BE2C (cell line): Measurements from ENCODE around the gene SLC6A12.

Experiments used
- DNase-seq: peaks from one replicate; pipeline ENCODE4 v3.0.0-alpha.2; 2020
- H3K27me3 ChIP-seq: fragments of 250-450 bp; sonication (Bioruptor Pico); 2 replicates; pipeline ENCODE4 v1.5.1; 2020; ENCODE audit warnings: mild to moderate bottlenecking
- H3K36me3 ChIP-seq: fragments of 250-450 bp; sonication (Bioruptor Pico); 2 replicates; pipeline ENCODE4 v1.5.1; 2020; ENCODE audit warnings: mild to moderate bottlenecking
- H3K4me1 ChIP-seq: fragments of 250-450 bp; sonication (Bioruptor Pico); 2 replicates; pipeline ENCODE4 v1.5.1; 2020
- H3K4me3 ChIP-seq: 2 replicates; pipeline ENCODE4 v1.5.1; 2011; ENCODE audit warnings: low read depth, low read length
- H3K9me3 ChIP-seq: fragments of 250-450 bp; sonication (Bioruptor Pico); 2 replicates; pipeline ENCODE4 v1.5.1; 2020
- CTCF ChIP-seq: IDR thresholded peaks from 2 replicates; pipeline ENCODE4 v1.5.1; 2012; ENCODE audit warnings: mild to moderate bottlenecking, low read depth, low read length

Gene SLC6A12

GRCh38 chr12:210277-211141 is 3.4 kb downstream of the SLC6A12 start:
- H3K4me1 ChIP-seq: no peaks in the 10 kb centered on the region; the same call in 1 of the 2 replicates
- TF ChIP-seq CTCF: no peak
- no peaks in the 10 kb centered on the region for H3K36me3 ChIP-seq
- H3K4me3 ChIP-seq: no peak overlapping the region
- no peaks in the 10 kb centered on the region for H3K9me3 ChIP-seq
- no peak for DNase-seq
- H3K27me3 ChIP-seq: no peaks in the 10 kb centered on the region

DNA sequence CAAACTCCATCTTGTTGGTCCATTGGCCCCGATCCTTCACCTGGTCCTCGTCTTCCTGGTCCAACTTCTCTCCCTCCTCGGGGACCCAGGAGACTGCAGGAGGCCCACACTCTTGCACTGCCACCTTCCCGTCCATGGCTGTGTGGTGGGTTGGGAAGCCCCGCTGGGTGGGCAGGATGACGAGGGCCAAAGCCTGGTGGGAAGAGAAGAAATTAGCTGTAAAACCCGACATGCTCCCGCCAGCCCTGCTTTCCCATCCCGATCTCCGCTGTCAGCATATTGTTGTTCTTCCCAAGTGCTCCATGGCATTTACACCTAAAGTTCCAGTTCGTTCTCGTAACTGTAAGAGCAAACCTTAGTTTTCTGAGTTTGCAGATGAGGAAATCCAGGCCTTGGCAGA is 4.1 kb downstream of the SLC6A12 start:
- Histone ChIP-seq H3K27me3 (no peaks in the 10 kb centered on the region), H3K4me1 (no peaks in the 10 kb centered on the region; the same call in 1 of the 2 replicates), H3K36me3 (no peaks in the 10 kb centered on the region), H3K9me3 (no peaks in the 10 kb centered on the region), H3K4me3 (no peak overlapping the region)
- no peak for TF ChIP-seq CTCF
- DNase-seq: no peak

DNA sequence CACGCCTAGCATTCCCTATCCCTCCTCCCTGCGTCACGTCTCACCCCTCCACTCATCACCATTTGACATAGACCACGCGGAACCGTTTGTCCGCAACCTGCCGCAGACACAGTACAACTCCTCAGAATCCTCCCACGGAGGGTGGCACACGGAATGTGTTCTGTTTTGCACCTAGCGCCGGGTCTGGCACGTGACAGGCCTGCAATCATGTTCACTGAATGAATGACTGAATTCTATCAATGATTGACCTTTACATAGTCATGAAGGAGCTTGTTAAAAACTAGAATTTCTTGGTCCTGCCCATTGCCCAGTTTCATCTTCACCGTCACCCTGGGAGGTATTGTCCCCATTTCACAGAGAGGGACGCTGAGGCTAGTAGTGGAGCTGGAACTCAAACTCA is 4.7 kb downstream of the SLC6A12 start:
- Histone ChIP-seq H3K9me3 (no peaks in the 10 kb centered on the region), H3K36me3 (no peaks in the 10 kb centered on the region), H3K27me3 (no peaks in the 10 kb centered on the region), H3K4me1 (no peaks in the 10 kb centered on the region; the same call in 1 of the 2 replicates), H3K4me3 (no peak overlapping the region)
- no peak for DNase-seq
- no peak for TF ChIP-seq CTCF

GRCh38 chr12:208813-209212 is 5.1 kb downstream of the SLC6A12 start:
- DNase-seq: no peak
- no peaks in the 10 kb centered on the region for H3K27me3 ChIP-seq

DNA sequence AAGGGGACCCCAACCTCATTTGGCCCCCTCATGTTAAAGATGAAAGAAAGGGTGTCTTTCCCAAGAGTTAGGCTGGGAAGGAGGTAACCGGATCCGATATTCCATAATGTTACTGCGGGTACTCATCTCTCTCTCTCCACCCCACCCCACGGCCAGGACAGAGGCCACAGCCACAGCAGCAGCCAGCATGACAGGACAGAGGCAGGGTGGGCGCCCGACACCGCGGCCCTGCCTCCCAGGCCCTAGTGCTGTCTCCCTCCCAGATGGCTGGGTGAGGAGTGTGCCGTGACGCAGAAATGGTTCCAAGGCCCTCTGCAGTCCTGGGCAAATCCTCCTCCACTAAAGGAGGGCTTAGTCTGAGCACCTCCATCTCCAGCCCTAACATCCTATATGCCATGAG is 6.2 kb downstream of the SLC6A12 start:
- Histone ChIP-seq H3K4me1 (no peaks in the 10 kb centered on the region; the same call in 1 of the 2 replicates), H3K36me3 (no peaks in the 10 kb centered on the region), H3K4me3 (no peak overlapping the region), H3K27me3 (no peaks in the 10 kb centered on the region), H3K9me3 (no peaks in the 10 kb centered on the region)
- DNase-seq: no peak
- no peak for TF ChIP-seq CTCF

More at GRCh38 chr12:208813-209212, 5.1 kb downstream of the SLC6A12 start:
- Histone ChIP-seq H3K9me3 (no peaks in the 10 kb centered on the region), H3K36me3 (no peaks in the 10 kb centered on the region), H3K4me1 (no peaks in the 10 kb centered on the region; the same call in 1 of the 2 replicates), H3K4me3 (no peak overlapping the region)
- no peak for TF ChIP-seq CTCF

- no peaks in the 10 kb centered on the region for H3K36me3 ChIP-seq
- TF ChIP-seq CTCF: no peak
- H3K4me3 ChIP-seq: no peak overlapping the region
- no peak for DNase-seq
- H3K27me3 ChIP-seq: no peaks in the 10 kb centered on the region
- H3K4me1 ChIP-seq: no peaks in the 10 kb centered on the region
- H3K9me3 ChIP-seq: no peaks in the 10 kb centered on the region
Measured at GRCh38 chr12:206746-207440, 7.1 kb downstream of the SLC6A12 start.
